Renal pelvis (tissue), 4 donors: ENCODE results near the gene HOXD3. TPM values are rescaled to one million over a fixed set of nuclear protein-coding genes. Genes with fewer than 3 reads are reported as not detected.

Source experiments
- DNase-seq: peaks from one replicate; pipeline ENCODE4 v3.0.0-alpha.2; 2013
- polyA plus RNA-seq, 3 donors: library from polyadenylated mRNA; unstranded; fragments of 120-200 nt; gene quantifications; one replicate each; pipeline ENCODE4 v1.2.1, GENCODE V29; 2013; ENCODE audit not compliant: insufficient read length in 3 of 3

Gene HOXD3
- polyA plus RNA-seq, 3 donors: 26.0 to 32.8 (median 28.9) TPM

DNA sequence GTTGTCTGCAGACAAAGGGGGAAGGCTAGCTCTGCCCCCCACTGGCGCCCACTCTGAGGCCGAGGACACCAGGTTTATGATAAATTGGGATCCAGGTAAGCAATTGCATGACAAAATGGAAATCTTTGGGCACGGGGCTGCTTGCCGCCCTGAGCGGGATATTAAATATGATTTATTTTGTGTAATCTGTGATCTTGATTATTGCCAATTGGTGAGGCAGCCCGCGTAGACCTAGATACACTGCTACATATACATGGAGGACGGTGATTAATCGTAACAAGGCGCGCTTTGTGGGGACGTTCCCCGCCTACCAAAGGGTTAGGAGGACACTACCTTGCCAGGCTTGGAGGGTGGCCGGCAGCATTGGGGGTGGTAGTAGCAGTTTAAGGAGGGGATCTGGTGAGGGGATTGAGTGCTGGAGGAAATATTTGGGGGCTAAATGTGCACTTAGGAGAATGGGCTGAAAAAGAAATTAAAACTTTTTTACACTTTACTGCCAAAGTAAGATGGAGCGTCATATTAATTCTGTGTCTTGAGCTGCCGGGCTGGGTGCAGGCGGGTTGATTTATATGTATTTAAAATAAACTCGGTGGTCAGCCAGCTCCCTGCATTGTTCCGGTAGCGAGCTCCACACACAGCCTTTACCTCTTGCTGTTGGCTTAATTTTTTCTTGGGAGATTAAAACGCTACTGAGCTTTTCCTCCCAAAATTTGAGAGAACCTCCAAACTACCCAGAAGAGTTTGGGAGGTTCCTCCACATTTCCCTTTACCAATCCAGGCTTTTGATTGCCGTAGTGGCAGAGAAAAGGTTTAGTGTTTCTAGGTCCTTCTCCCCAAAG is 4.1 kb downstream of the HOXD3 start:
- DNase-seq: no peak

DNA sequence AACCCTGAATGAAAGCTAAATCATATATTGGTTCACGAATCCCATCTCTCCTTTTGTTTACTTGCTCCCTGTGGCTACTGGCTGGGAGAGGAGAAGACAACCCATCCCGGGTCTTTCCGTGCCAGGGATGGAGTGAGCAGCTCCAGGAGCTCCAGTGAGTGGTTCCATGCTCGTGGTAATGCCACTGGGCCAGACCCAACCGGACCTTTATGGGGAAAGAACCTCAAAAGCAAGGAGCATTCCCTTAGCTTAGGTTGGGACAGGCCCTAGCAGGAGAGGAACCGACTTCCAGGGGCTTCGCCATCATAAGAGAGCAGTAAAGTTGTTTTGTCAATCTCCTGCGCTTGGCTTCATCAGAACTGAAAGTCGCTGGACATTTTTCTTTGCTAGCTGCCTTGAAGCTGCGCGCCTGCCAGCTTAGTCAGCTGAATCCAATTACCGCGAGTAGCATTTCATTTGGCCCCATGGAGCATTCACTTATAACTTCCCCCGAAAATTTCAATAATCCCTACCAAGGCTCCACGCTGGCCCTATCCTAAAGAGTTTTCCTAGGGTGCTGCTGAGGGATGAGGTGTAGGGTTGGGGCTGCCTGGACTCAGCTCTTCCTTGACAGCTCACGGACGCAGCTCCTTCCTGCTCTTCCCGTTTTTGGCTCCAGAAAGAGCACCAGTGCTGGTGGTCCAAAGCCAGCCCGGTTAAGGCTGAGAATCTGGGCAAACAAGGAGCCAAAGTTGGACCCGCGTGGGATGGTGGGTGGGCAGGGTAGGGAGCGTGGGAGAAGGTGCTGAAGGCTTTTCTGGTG is 4.9 kb downstream of the HOXD3 start:
- no peak for DNase-seq

DNA sequence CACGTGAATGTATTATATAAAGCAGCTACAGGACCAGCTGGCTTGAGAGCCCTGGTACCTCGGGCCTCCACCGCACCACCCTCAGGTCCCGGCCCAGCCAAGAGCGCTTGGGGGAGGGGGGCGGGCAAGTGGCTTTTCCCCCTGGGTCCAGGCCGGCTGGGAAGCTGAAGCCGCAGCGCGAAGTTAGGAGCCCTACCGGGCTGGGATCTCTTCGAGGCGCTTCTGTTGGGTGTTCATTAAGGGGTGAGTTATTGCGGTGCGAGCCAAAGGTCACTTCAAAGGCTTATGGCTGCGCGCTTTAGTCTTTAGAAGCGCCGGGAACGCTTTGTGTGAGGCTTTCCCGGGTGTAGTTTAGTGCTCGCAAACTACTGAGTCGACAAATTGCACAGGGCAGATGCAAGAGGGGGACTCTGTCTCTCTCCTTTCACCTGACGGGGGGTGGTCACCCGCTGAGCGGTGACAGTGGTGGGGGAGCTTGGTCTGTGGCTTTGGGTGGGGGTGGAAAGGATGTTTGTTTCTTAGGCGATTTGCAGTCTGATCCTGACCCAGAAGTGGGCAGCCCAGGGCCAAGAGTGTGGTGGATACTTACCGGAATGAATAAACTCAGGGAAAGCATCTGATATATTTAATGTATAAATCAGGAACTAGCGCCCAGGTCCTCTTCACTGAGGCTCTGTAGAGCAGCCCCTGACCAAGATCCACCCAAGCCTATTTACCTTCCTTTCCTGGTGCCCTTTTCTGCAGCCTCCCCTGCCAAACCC is 6.0 kb downstream of the HOXD3 start:
- peak; percentile 92 for DNase-seq

DNA sequence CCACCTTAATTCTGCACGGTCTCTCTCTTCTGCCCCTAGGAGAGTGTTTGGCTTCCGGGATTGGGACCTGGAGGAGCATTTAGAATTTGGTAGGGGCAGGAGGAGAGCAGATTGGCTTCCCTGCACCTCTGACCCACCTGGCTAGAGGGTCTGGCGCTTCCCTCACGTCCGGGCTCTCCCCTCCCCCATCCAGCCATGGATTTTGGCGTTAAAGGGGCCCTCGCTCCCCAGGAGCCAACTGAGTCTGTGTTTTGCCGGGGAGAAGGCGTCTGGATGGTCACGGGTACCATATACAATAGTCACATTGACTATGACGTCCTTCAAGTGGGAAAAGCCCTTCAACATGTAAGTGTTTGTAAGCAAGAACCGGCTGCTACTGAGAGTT is 6.6 kb downstream of the HOXD3 start:
- no peak for DNase-seq

DNA sequence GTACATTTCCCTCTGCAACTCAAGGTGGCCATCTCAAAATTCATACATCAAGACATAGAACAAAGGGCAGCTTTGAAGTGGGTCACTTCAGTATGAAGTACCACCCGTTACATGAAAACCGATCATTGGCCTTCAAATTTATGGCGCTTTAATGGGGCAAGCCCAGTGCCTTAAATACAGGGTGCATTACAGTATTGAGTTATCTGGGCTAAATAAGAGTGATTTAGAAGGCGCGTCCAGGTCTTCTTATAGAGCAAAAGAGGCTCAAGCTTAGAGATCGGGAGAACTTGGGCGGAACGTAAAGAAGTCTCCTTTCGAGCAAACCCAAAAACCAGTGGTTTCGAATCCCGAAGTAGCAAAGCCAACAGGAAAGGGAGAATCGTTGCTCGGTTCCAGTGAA is 7.1 kb downstream of the HOXD3 start:
- no peak for DNase-seq

DNA sequence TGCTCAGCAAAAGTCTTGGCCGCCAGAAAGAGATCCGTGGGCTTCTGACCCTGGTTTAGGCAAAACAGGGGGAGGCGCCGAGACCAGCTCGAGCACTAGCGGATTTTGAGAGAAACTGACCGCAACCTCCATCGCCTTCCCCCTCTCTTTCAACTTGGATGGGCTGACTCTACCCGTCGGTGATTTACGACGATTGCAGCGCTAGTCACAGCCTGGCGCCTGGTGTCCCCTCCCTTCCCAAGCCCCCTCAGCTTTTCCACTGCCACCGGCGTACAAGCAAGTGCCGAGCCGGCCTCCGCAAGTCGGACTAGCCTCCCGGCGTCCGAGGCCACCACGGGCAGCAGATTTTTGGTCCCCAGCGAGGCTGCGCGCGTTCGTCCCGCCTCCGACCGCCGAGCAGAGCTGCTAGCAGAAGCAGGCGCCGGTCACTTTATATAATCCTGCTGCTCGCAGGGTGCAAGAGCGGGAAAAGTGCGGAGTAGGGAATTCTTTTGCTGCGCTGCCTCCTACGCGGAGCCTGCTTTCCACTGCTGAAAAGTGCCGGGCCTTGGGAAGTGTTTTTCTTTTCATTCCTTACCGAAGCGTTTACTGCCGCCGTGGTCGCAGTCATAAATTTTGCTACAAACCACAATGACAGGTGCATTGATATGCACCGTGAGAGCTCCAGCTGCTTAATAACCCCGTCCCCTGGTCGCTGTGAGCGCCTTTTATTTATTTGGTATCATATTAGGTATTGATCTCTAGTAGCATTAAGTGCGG is 7.7 kb downstream of the HOXD3 start:
- no peak for DNase-seq

DNA sequence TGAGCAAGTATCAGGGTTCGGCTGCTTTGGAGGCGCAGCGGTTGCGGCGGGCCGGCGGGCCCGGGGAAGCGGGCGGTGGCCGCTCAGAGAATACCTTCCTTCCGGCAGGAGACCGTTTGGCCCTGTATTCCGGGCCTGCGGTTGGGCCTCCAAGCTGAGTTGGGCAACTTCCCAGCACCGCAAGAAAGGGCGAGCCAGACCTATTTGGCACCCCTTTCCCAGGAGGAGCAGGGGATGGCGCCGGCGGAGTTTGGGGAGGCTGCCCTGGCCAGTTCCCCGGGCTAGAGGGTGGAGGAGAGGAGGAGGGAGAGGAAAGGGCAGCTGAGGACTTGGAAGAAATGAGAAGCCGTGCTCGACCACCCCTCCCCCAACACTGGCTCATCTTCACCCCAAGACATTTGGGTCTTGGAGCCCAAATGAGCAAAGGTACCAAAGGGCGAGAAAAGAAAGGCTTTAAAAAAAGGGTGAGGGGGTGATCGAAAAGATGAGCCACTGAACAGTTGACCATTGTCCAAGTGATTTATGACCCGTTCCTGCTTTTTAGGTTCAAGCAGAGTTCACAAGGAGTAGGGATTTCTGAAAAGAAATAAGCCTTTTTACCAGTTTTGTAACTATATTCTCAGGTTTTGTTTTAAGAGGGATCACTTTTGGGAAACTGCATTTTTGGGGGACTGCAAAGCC is 8.4 kb downstream of the HOXD3 start:
- no peak for DNase-seq

DNA sequence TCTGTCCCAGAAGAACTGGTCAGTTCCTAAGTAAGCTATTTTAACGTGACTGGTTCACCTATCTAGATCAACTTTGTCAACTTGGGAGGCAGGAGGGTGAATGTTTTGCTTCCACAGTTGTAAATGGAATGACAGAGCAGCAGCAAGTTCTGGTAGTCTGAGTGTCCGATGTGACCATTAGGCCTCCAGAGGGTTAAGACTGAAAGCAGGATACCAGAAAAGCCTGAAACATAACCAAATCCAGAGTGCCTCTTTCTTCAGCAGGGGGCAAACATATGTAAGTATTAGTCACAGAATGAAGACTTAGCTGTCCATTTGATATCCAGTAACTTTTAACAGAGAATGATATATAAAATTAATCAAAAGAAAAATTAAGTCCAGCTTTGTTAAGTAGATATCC is 9.2 kb downstream of the HOXD3 start:
- no peak for DNase-seq

DNA sequence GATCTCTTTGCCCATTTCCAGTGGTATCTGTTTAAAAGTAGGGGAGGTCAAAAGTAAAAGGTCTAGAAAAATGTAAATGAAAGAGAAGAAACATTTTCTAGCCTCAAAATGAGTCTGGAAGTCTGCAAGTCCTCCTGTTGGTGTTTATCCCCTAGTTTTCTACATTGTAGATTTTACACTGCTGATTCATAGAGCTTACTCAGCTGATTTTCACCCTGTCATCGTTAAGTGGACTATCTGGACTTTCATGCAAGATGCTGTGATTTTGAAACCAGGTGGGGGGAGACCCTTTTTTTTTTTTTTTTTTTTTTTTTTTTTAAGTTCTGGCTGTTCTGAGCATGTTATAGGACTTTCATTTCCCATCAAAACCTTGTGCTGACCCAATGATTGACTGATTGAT is 10.3 kb downstream of the HOXD3 start:
- no peak for DNase-seq

DNA sequence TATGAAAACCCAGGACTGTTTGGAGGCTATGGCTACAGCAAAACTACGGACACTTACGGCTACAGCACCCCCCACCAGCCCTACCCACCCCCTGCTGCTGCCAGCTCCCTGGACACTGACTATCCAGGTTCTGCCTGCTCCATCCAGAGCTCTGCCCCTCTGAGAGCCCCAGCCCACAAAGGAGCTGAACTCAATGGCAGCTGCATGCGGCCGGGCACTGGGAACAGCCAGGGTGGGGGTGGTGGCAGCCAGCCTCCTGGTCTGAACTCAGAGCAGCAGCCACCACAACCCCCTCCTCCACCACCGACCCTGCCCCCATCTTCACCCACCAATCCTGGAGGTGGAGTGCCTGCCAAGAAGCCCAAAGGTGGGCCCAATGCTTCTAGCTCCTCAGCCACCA is 12.1 kb downstream of the HOXD3 start:
- DNase-seq: no peak

DNA sequence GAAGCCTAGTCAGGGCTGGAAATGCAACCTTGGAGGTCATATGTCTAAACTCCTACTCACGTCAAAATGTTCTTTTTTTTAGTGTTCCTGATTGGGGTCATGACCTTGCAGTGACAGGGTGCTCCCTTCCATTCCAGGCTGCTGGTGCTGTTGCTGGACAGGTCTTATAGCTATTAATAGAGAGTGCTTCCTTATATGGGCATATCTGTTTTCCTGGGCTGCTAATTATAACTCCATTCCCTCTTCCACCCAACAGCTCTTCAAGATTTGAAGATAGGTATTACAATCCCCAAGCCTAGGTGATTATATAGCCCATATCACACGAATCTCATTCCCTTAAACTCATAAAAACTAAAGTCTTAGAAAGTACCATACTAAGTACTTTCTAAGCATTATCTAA is 12.6 kb downstream of the HOXD3 start:
- no peak for DNase-seq

DNA sequence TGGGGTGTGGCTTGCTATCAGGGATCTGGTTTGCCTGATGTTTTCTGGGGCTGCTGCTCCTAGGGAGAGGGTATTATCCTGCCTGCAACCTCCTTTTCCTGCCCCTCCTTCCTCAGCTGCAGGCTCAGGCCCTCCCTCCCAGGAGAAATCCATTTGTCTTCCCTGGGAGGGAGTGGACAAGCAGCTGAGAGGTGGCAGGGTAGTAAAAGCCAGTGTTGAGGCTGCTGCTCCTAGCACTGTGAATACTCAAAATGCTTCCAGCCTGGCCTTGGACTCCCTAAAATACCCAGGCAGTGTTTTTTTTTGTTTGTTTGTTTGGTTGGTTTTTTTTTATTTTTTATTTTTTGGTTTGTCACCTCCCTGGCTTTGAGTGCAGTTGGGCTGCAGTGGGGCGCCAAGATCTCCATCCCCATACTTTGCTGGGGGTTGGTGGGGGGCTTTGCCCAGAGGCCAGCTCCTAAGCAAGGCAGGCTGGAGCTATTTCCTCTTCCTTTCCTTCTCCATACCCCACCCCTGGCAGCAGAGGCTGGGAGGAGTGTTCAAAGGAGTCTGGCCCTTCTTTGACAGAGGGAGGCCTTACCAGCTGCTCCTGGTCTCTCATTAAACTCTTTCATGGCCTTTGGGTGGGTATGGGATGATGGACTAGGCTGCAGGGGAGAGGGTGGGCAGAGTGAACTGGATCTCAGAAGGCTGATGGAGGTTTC is 13.6 kb downstream of the HOXD3 start:
- no peak for DNase-seq

DNA sequence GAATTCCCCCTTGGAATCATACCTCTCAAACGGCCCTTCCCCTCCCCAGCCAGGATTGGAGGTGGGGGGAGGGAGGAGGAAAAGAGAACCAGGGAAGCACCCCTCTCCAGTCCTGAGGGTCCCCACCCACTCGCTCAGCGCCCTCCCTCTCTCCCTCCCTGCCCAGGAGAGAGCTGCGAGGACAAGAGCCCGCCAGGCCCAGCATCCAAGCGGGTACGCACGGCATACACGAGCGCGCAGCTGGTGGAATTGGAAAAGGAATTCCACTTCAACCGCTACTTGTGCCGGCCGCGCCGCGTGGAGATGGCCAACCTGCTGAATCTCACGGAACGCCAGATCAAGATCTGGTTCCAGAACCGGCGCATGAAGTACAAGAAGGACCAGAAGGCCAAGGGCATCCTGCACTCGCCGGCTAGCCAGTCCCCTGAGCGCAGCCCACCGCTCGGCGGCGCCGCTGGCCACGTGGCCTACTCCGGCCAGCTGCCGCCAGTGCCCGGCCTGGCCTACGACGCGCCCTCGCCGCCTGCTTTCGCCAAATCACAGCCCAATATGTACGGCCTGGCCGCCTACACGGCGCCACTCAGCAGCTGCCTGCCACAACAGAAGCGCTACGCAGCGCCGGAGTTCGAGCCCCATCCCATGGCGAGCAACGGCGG is 14.4 kb downstream of the HOXD3 start:
- no peak for DNase-seq

DNA sequence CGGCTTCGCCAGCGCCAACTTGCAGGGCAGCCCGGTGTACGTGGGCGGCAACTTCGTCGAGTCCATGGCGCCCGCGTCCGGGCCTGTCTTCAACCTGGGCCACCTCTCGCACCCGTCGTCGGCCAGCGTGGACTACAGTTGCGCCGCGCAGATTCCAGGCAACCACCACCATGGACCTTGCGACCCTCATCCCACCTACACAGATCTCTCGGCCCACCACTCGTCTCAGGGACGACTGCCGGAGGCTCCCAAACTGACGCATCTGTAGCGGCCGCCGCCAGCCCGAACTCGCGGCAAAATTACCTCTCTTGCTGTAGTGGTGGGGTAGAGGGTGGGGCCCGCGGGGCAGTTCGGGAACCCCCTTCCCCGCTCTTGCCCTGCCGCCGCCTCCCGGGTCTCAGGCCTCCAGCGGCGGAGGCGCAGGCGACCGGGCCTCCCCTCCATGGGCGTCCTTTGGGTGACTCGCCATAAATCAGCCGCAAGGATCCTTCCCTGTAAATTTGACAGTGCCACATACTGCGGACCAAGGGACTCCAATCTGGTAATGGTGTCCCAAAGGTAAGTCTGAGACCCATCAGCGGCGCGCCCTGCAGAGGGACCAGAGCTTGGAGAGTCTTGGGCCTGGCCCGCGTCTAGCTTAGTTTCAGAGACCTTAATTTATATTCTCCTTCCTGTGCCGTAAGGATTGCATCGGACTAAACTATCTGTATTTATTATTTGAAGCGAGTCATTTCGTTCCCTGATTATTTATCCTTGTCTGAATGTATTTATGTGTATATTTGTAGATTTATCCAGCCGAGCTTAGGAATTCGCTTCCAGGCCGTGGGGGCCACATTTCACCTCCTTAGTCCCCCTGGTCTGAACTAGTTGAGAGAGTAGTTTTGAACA is 15.1 kb downstream of the HOXD3 start:
- no peak for DNase-seq

DNA sequence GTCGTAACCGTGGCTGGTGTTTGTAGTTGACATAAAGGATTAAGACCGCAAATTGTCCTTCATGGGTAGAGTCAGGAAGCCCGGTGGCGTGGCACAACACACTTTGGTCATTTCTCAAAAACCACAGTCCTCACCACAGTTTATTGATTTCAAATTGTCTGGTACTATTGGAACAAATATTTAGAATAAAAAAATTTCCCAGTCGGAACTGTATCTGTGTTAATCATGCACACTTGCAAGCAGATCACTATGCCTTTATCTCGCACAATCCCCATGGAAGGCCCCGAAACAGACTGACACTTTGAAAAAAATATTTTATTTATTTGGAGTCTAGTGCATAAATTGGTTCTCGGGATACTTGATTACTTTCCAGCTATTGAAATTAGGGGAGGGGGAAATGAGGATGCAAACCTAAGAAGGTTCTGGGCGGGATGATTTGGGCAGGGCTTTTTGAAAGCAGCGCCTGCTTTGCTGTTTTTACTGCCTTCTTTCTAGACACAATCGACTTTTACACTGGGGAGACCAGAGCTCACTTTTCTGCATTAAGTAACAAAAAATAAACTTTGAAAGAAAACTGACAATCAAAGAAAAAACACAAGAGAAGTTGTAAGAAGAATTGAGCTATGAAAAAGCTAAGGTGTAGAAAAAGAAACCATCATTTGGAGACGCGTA is 15.9 kb downstream of the HOXD3 start:
- DNase-seq: no peak

DNA sequence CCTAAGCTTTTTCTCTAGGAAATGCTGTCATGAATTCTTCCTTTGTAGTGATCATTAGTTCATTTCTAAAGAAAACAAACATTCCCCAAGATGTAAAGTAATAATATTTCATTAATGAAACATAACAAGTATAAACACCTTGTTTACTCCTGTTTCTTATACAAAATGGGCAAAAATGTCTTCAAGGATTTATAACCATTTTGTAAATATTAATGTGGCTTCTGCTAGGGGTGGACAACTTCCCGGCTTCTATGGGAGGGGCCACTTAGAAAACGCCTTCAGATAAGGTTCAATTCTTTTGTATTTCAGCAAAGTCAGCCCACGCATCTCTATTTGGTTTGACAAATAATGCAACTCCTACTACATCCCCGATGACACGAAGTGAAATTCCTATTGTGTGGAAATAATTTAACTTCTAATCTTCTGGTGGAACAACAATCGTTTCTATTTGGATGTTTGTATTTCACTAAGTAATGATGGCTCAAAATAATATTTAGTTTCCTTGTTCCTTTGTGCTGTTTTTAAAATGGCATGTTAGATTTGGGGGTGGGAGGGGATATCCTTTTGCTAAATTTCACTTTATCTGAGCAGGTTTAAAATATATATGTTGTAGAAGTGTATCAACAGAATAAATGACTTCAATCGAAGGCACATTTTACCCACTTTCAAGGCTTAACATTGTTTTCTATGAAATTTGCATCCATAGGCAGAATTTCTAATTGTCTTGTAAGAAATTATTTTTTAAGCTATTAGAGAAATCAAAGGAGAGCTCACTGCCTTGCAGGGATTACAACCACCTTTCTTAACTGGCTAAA is 16.7 kb downstream of the HOXD3 start:
- DNase-seq: no peak

DNA sequence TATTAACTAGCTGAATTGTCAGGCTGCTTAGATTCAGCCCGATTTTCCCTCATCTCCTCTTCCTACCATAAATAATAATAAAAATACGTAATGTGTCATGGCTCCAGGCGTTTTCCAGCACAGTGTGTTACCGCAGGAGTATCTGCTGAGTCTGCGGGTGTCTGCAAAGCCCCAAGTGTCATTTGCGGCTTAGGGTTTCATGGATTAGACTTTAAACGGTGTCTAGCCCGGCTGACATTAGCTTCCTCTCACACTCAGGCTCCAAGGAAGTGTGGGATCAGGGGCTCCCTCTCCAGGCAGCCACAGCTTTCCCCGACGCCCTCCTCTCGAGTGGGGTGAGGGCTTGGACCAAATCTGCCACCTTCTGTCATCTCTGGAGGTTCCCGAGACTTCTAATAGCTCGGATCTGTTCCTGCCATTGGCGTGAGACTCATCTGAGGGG is 17.3 kb downstream of the HOXD3 start:
- no peak for DNase-seq
